Mammary epithelial cell (primary cell): ENCODE measurements around the gene ARPC1B.

Experiments
- CTCF ChIP-seq, 2 donors: IDR thresholded peaks in 1 of 2; conservative IDR thresholded peaks in 1 of 2; 2 replicates each; pipeline ENCODE4 v1.5.1; 2011 to 2012; ENCODE audit warnings: inconsistent platforms in 2 of 2, low read length in 2 of 2, mild to moderate bottlenecking in 2 of 2, control low read depth in 1 of 2, low read depth in 1 of 2; ENCODE audit not compliant: insufficient read depth in 1 of 2; ENCODE audit errors: extremely low read depth in 1 of 2
- EZH2 ChIP-seq: IDR thresholded peaks from 2 replicates; pipeline ENCODE4 v1.6.1; 2012; ENCODE audit warnings: low read length, inconsistent platforms, borderline replicate concordance

GRCh38 chr7:99420213-99420612 lies 45.7 kb downstream of the ARPC1B start:
- TF ChIP-seq CTCF (conservative IDR thresholded peaks at IDR 0.05 in 1 of 2, IDR thresholded peaks at IDR 0.05 in 1 of 2; ENCODE audit: extremely low read depth in 1 of 2, insufficient read depth in 1 of 2, low read depth in 1 of 2, low read length in 2 of 2) (no peak), EZH2 (no peak)
